Measurements from ENCODE around the gene GTF2E1. TPM values are rescaled to one million over a fixed set of nuclear protein-coding genes. Genes with fewer than 3 reads are reported as not detected.

The GTF2E1 gene
- total RNA-seq, result 16.8 TPM
- long read RNA-seq, transcript GTF2E1-201 (5 exons, 3,012 nt), result major isoform, 12 of 13 reads
- long read RNA-seq, partial matches to known transcripts, result 1 of 13 reads
- long read RNA-seq, other reads (novel, unspliced or antisense), result 0 of 13 reads

DNA sequence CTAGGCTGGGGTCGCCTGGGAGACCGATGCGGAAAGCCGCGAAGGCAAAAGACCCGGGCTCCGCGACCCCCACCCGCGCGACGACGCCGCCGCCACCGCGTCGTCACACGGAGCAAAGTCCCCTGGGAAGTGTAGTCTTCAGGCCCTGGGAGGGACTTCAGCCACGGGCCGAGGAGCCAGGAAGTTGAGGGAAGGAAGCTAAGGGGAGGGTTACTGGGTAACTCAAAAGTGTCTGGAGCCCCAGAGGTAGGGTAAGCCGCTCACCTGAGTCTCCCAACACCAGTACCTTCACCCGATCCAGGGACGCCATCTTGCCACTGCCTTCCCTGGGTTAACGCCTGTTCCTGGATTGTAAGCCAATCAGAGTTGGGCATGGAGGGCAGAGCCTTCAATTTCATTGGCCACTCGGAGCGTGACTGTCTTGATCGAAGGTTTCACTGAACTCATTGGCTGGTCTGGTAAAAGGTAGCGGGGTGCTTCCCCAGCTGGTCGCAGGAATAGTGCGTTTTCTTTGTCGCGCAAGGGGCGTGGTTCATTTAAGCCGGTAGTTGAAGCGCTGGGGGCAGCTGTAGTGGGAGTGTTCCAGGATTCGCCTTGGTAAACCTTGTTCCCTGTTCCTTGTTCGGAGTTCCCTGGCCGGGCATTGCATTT lies at the start of gene GTF2E1, which contains the start of gene RABL3:
TSS of gene GTF2E1 (plus strand) at position 547 of the 651 bp plus-strand sequence. CDS start 7,809 bp downstream, outside the sequence.
TSS of gene RABL3 (minus strand) at position 319 of the 651 bp plus-strand sequence. CDS start at position 310, 9 bp downstream.
- ATAC-seq (peak; percentile 99), DNase-seq (peak; percentile 96)
- H3K9me3 ChIP-seq, result no peaks in the 10 kb centered on the region
- H3K36me3 ChIP-seq, result no peaks in the 10 kb centered on the region
- peak within 1 kb of the TSS; percentile 99 for H3K27ac ChIP-seq
- peaks cover 19% of the 10 kb centered on the region for H3K4me1 ChIP-seq
- H3K4me3 ChIP-seq, result peak within 1 kb of the TSS; percentile 93
- TF ChIP-seq, protein P1, sequence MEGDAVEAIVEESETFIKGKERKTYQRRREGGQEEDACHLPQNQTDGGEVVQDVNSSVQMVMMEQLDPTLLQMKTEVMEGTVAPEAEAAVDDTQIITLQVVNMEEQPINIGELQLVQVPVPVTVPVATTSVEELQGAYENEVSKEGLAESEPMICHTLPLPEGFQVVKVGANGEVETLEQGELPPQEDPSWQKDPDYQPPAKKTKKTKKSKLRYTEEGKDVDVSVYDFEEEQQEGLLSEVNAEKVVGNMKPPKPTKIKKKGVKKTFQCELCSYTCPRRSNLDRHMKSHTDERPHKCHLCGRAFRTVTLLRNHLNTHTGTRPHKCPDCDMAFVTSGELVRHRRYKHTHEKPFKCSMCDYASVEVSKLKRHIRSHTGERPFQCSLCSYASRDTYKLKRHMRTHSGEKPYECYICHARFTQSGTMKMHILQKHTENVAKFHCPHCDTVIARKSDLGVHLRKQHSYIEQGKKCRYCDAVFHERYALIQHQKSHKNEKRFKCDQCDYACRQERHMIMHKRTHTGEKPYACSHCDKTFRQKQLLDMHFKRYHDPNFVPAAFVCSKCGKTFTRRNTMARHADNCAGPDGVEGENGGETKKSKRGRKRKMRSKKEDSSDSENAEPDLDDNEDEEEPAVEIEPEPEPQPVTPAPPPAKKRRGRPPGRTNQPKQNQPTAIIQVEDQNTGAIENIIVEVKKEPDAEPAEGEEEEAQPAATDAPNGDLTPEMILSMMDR (IDR thresholded peaks at IDR 0.05), result no peak
- intact Hi-C loops (cut with DNase I), result no loop called here
- no peaks in the 10 kb centered on the region for H3K27me3 ChIP-seq

DNA sequence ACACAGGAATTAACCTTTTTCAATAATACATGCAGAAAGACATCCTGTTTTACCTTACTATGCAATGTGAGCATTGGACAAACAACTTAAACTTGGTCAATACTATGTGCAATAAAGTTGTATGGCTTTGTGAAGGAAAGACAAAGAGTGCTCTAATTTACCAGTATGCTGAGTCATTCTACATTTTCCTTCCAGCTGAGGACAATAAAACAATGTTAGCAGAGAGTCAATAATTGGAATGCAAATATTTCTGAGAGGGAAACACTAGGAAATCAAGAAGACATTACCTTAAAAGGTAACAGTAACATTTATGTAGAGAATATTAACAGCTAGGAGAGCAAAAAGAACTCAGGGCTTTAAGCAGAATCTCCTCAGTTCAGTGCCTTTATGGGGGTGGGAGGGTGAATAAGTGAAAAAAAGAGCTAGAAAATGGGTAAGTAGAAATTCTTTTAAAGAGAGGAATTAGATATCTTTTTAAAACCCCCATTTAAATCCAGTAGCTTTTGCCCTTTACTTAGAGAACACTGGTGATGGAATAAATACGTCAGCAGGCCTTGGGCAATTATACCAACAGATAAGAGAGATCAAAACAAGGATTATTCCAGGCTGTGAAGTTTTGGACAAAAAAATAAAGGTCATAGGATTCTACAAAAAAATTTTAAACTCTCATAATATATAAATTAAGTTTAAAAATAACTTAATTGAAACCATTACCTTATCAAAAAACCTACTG lies 48.9 kb upstream of the GTF2E1 start:
- no peaks in the 10 kb centered on the region for H3K4me1 ChIP-seq
- no peak for DNase-seq
- intact Hi-C loops (cut with DNase I), result no loop called here

DNA sequence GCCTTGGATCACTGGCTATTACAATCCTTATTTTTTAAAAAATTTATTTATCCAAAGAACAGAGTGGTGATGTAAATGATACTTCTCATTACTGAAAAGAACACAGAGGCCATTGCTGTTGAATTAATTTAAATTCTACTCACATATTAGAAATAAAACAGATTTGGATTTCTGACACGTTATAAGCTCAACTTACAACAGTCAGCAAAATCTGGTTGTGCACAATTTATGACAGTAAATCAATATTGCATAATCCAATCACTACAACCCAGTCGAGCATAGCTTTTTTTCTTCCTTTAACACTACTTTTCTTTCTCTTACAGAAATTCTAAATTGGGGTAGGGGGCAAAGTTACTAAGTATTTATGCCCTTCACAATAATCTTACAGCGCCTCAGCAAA lies 43.2 kb upstream of the GTF2E1 start:
- intact Hi-C loops (cut with DNase I), result no loop called here

More for the DNA sequence above, 48.9 kb upstream of the GTF2E1 start:
- ATAC-seq, result no peak
- Histone ChIP-seq H3K27me3 (no peaks in the 10 kb centered on the region), H3K9me3 (no peaks in the 10 kb centered on the region), H3K4me3 (no peak overlapping the region), H3K27ac (no peak overlapping the region), H3K36me3 (peaks cover 5% of the 10 kb centered on the region)
- TF ChIP-seq, protein P1 (IDR thresholded peaks at IDR 0.05), result no peak

DNA sequence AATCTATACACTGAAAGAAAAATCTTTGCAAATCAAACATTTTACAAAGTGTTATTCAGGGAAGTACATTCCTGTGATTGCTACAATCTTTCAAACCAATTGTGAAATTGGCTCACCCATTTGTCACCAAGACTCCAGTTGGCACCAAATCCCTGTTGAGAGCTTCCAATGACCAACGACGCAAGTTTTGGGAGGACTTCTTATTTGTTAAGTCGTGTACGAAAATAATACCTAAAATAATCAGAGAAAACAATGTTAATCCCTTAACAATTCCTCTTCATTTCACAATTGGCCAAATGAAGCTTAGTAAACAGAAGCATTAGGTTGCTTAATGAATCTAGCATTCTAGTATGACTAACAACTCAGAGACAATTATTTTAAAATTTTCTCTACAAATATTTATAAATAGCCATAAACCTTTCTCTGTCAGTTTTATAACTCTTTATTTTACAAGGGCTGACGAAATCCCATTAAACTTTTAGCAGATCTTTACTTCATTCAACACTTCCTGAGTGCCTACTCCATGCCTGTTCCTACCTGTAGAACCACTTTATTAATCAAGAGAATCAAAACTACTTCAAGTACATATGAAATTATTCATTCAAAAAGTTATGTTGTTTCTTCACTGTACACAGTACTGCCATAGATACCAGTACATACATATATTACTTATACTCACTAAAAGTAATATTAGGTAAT lies 36.5 kb upstream of the GTF2E1 start:
- no peak for DNase-seq
- intact Hi-C loops (cut with DNase I), result no loop called here
- Histone ChIP-seq H3K4me1 (no peaks in the 10 kb centered on the region), H3K27ac (no peak overlapping the region), H3K27me3 (no peaks in the 10 kb centered on the region), H3K4me3 (no peak overlapping the region), H3K36me3 (peaks cover 16% of the 10 kb centered on the region), H3K9me3 (peaks cover 10% of the 10 kb centered on the region)
- ATAC-seq, result peak; percentile 36
- TF ChIP-seq, protein P1 (IDR thresholded peaks at IDR 0.05), result no peak

More for the DNA sequence above, 43.2 kb upstream of the GTF2E1 start:
- H3K27ac ChIP-seq, result no peak overlapping the region
- H3K27me3 ChIP-seq, result no peaks in the 10 kb centered on the region
- ATAC-seq, result no peak
- peaks cover 10% of the 10 kb centered on the region for H3K9me3 ChIP-seq
- H3K36me3 ChIP-seq, result no peaks in the 10 kb centered on the region
- no peak overlapping the region for H3K4me3 ChIP-seq
- TF ChIP-seq, protein P1 (IDR thresholded peaks at IDR 0.05), result no peak
- no peak for DNase-seq
- H3K4me1 ChIP-seq, result no peaks in the 10 kb centered on the region

DNA sequence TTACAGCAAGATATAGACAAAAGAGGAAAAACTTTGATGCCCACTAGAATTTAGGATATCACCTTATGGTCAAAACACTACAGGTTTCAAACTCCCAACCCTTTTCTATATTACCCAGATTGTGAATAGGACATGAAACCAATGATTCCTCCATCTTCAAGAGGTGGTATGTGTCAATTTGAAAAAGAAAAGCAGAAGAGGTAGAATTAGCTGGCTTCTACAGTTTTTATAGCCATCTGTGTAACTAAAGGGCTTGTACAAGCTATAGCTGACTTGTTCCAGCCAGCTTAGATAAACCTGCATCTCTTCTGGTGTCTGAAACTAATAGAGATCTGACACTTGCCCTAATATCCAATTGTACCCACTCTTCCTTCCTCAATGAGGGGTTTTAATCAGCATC lies 35.6 kb upstream of the GTF2E1 start:
- Histone ChIP-seq H3K27me3 (no peaks in the 10 kb centered on the region), H3K27ac (no peak overlapping the region), H3K4me1 (no peaks in the 10 kb centered on the region), H3K9me3 (peaks cover 10% of the 10 kb centered on the region), H3K36me3 (peaks cover 16% of the 10 kb centered on the region), H3K4me3 (no peak overlapping the region)
- no peak for DNase-seq
- intact Hi-C loops (cut with DNase I), result no loop called here
- ATAC-seq, result no peak
- TF ChIP-seq, protein P1 (IDR thresholded peaks at IDR 0.05), result no peak
